NB4 (cell line): Measurements from ENCODE around the gene IQSEC3.

Source experiments
- DNase-seq: peaks from one replicate; pipeline ENCODE4 v3.0.0; 2010; ENCODE audit warnings: low read depth
- H3K4me3 ChIP-seq: one replicate; pipeline ENCODE4 v1.5.1; 2011; ENCODE audit warnings: mild to moderate bottlenecking, low read depth, low read length, moderate library complexity
- CTCF ChIP-seq: IDR thresholded peaks from one replicate; pipeline ENCODE4 v1.5.1; 2012; ENCODE audit warnings: low read depth, low read length
- MAX ChIP-seq: IDR thresholded peaks from 2 replicates; pipeline ENCODE4 v1.6.1; 2011; ENCODE audit warnings: low read depth, low read length
- MYC ChIP-seq: IDR thresholded peaks from 2 replicates; pipeline ENCODE4 v1.6.1; 2011; ENCODE audit warnings: low read depth, low read length
- POLR2A ChIP-seq: IDR thresholded peaks from 2 replicates; pipeline ENCODE4 v1.6.1; 2011; ENCODE audit warnings: mild to moderate bottlenecking; ENCODE audit not compliant: insufficient read length; ENCODE audit errors: extremely low read depth

Gene IQSEC3

GRCh38 chr12:227286-227915 lies 160.8 kb downstream of the IQSEC3 start:
- no peak for DNase-seq
- no peak overlapping the region for H3K4me3 ChIP-seq
- TF ChIP-seq MYC (no peak), CTCF (no peak), MAX (no peak), POLR2A (no peak)
